A549 (cell line): ENCODE measurements around the gene NTN4. TPM values are rescaled to one million over a fixed set of nuclear protein-coding genes. Genes with fewer than 3 reads are reported as not detected.

Source experiments
- ATAC-seq, 2 experiments: fragments of 200-7000 bp in 1 of 2; fragments of >200 bp in 1 of 2; cut with Nextera tagmentation in 1 of 2; cut with Tn5 transposase in 1 of 2; 3 replicates each; pipeline versions ENCODE4 v1.8.0 to v1.9.1; 2018 to 2020; ENCODE audit warnings: mild to moderate bottlenecking in 1 of 2, moderate library complexity in 1 of 2
- CTCF ChIA-PET: fragments of 300-600 bp; sonication (Branson Sonifier 250); formaldehyde crosslinking; extraction: SDS; loops from one replicate; lab custom pipeline; 2021; ENCODE audit warnings: antibody characterized with exemption, inconsistent platforms; lab: Yijun Ruan, JAX
- POLR2A ChIA-PET: fragments of 350-600 bp; formaldehyde crosslinking; extraction: SDS; loops from one replicate; lab custom pipeline; 2021; ENCODE audit warnings: antibody characterized with exemption, inconsistent platforms; lab: Yijun Ruan, JAX
- DNase-seq, 2 experiments: peaks; one replicate each; pipeline versions ENCODE4 v3.0.0 to v3.0.0-alpha.2; 2011 to 2016; ENCODE audit warnings: low read depth in 1 of 2, low spot score in 1 of 2
- FAIRE-seq: peaks from 2 replicates; lab custom pipeline; 2011; peaks lifted over from hg19 to GRCh38; lab: Jason Lieb, UNC
- H3K27ac ChIP-seq, 2 experiments: fragments of >200 bp; sonication (Bioruptor Twin); formaldehyde crosslinking; 3 replicates each; pipeline ENCODE4 v1.5.1; 2016 to 2017
- H3K4me1 ChIP-seq: fragments of >200 bp; sonication (Bioruptor Twin); formaldehyde crosslinking; 3 replicates; pipeline ENCODE4 v1.6.1; 2016
- H3K4me2 ChIP-seq: fragments of >200 bp; sonication (Bioruptor Twin); formaldehyde crosslinking; 3 replicates; pipeline ENCODE4 v1.6.1; 2016
- H3K4me3 ChIP-seq: fragments of >200 bp; sonication (Bioruptor Twin); formaldehyde crosslinking; 3 replicates; pipeline ENCODE4 v1.5.1; 2016
- H3K9me3 ChIP-seq: fragments of >200 bp; sonication (Bioruptor Twin); formaldehyde crosslinking; 3 replicates; pipeline ENCODE4 v1.6.1; 2016
- EHF ChIP-seq: fragments of 250-450 bp; sonication (Bioruptor Pico); IDR thresholded peaks from 2 replicates; pipeline ENCODE4 v1.5.0; 2020; ENCODE audit warnings: mild to moderate bottlenecking
- EP300 ChIP-seq, 2 experiments: fragments of >200 bp; sonication (Bioruptor Twin); formaldehyde crosslinking; IDR thresholded peaks; 2 replicates in 1 of 2; 3 replicates in 1 of 2; pipeline ENCODE4 v1.6.1; 2016 to 2017
- ESRRA ChIP-seq: fragments of 150-350 bp; IDR thresholded peaks from 2 replicates; pipeline ENCODE4 v1.6.1; 2014; ENCODE audit warnings: mild to moderate bottlenecking, low read length, borderline replicate concordance
- FOSB ChIP-seq: fragments of 250-450 bp; sonication (Bioruptor Pico); IDR thresholded peaks from 2 replicates; pipeline ENCODE4 v1.5.0; 2020; ENCODE audit warnings: mild to moderate bottlenecking, moderate library complexity
- GATA3 ChIP-seq: IDR thresholded peaks from 2 replicates; pipeline ENCODE4 v1.6.1; 2012; ENCODE audit warnings: borderline replicate concordance
- HDAC2 ChIP-seq: fragments of 200-600 bp; sonication (generic); IDR thresholded peaks from 2 replicates; pipeline ENCODE4 v1.6.1; 2016
- HEYL ChIP-seq: fragments of 250-450 bp; sonication (Bioruptor Pico); IDR thresholded peaks from 2 replicates; pipeline ENCODE4 v1.8.0; 2021; ENCODE audit warnings: mild to moderate bottlenecking, moderate library complexity
- HOXA7 ChIP-seq: fragments of 250-450 bp; sonication (Bioruptor Pico); IDR thresholded peaks from 2 replicates; pipeline ENCODE4 v1.5.0; 2020; ENCODE audit warnings: mild to moderate bottlenecking, moderate library complexity
- HOXB5 ChIP-seq: fragments of 250-450 bp; sonication (Bioruptor Pico); IDR thresholded peaks from 2 replicates; pipeline ENCODE4 v1.5.0; 2020; ENCODE audit warnings: mild to moderate bottlenecking, moderate library complexity
- JUNB ChIP-seq: fragments of >200 bp; sonication (Bioruptor Twin); formaldehyde crosslinking; IDR thresholded peaks from 2 replicates; pipeline ENCODE4 v1.6.1; 2016
- MYC ChIP-seq: IDR thresholded peaks from 2 replicates; pipeline ENCODE4 v1.6.1; 2012; ENCODE audit warnings: mild to moderate bottlenecking, inconsistent platforms, low read length, improper control_type of control experiment, borderline replicate concordance
- NR3C1 ChIP-seq: fragments of >200 bp; sonication (Bioruptor Twin); formaldehyde crosslinking; IDR thresholded peaks from 3 replicates; pipeline ENCODE4 v1.6.1; 2017
- POLR2A ChIP-seq: IDR thresholded peaks from 2 replicates; pipeline ENCODE4 v1.6.1; 2012; ENCODE audit warnings: mild to moderate bottlenecking, low read length
- RARB ChIP-seq: fragments of 250-450 bp; sonication (Bioruptor Pico); IDR thresholded peaks from 2 replicates; pipeline ENCODE4 v1.8.0; 2021; ENCODE audit warnings: mild to moderate bottlenecking, moderate library complexity
- RCOR1 ChIP-seq: fragments of 150-350 bp; IDR thresholded peaks from 2 replicates; pipeline ENCODE4 v1.6.1; 2014; ENCODE audit warnings: antibody characterized with exemption, low read length, low read depth
- SMC3 ChIP-seq: fragments of >200 bp; sonication (Bioruptor Twin); formaldehyde crosslinking; IDR thresholded peaks from 3 replicates; pipeline ENCODE4 v1.6.1; 2018; ENCODE audit warnings: inconsistent platforms
- TFCP2L1 ChIP-seq: fragments of 250-450 bp; sonication (Bioruptor Pico); IDR thresholded peaks from 2 replicates; pipeline ENCODE4 v1.5.0; 2021; ENCODE audit warnings: mild to moderate bottlenecking
- TP53 ChIP-seq: fragments of 250-450 bp; sonication (Bioruptor Pico); IDR thresholded peaks from 2 replicates; pipeline ENCODE4 v1.5.0; 2021; ENCODE audit warnings: mild to moderate bottlenecking, moderate library complexity
- ZFP36 ChIP-seq: fragments of 450-650 bp; IDR thresholded peaks from 2 replicates; pipeline ENCODE4 v1.6.1; 2014; ENCODE audit warnings: borderline replicate concordance; ENCODE audit not compliant: partially characterized antibody
- ZSCAN20 ChIP-seq: fragments of 250-450 bp; sonication (Bioruptor Pico); IDR thresholded peaks from 2 replicates; pipeline ENCODE4 v1.8.0; 2022; ENCODE audit warnings: mild to moderate bottlenecking, moderate library complexity
- WGBS: methylation state at CpG from one replicate; pipeline ENCODE4 v1.1.6; 2017; ENCODE audit errors: missing lambda C conversion rate; 5-methylcytosine and 5-hydroxymethylcytosine counted together
- polyA plus RNA-seq, 4 experiments: library from polyadenylated mRNA; depleted of rRNA in 3 of 4; stranded (reverse); fragments of >200 nt; fragmentation: RNase III in 1 of 4; extraction: RNeasy Plus Mini Kit Qiagen cat#74134 plus additional on column Dnase treatment in 1 of 4; gene quantifications; 2 replicates in 3 of 4; 3 replicates in 1 of 4; pipeline ENCODE4 v1.2.3, GENCODE V29; 2011 to 2017
- TF ChIP-seq, protein P1 (sequence below): fragments of 250-450 bp; sonication (Bioruptor Pico); IDR thresholded peaks from 2 replicates; pipeline ENCODE4 v1.5.0; 2020; ENCODE audit warnings: low read depth, mild to moderate bottlenecking, moderate library complexity
- TF ChIP-seq, protein P2 (sequence below): IDR thresholded peaks from 2 replicates; pipeline ENCODE4 v1.6.1; 2012; ENCODE audit warnings: low read depth, borderline replicate concordance
- TF ChIP-seq, protein P3 (sequence below): IDR thresholded peaks from 2 replicates; pipeline ENCODE4 v1.6.1; 2012
- TF ChIP-seq, protein P4 (sequence below): fragments of >200 bp; sonication (Bioruptor Twin); formaldehyde crosslinking; IDR thresholded peaks from 3 replicates; pipeline ENCODE4 v1.5.1; 2016

NTN4 gene
- polyA plus RNA-seq, 2 of the 4 experiments (the other 2 are of a cell fraction) = 37.3 to 132 TPM

DNA sequence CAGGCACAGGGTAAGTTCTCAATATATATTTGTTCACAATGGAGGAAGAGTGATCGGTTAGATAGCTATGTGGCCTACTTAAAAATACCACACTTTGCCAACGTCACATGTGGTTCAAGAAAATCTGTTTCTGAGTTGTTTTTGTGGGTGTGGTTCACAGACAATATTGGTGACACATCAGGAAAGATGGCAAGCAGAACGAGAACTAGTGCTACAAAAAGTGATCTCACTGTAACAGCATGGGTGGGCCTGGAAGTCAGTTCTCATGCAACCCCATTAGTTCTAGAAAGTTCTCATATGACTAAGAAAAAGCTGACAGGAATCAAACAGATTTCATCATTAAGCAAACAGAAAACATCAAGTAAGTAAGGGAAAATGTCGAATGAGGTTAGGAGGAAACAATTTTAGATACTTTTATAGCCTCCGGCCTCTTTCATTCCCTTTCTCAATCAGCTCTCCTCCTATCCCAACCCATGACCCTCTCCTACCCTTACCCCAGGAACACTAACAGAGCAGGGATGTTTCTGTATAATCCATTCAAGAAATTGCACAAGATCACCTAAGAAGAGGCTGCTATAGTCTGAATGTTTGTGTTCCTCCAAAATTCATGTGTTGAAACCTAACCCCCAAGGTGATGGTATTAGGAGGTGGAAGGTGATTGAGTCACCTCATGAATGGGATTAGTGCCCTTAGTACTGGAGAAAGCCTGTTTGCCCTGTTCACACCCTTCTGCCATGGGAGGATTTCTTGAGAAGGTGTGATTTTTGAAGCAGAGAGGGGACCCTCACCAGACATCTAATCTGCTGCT lies 15.5 kb upstream of the NTN4 start (continued):
- peak; percentile 100 for TF ChIP-seq EP300 (IDR thresholded peaks at IDR 0.05)

DNA sequence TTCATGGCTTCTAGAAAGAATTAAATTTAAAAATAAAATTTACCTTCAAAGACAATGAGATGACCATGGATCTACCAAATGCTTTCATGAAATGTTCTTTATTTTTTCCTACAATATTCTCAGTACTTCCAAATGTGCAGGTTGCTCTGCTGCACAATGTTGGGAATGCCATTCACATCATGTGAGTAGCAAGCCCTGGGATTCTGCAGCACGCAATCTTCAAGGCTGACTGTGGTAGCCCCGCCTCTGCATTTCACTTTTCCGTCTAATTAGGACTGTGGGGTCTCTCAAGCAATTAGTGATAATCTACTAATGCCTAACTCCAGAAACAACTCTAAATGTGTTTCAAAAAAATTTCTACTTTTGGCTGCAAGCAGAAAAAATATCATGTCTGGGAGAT lies 13.7 kb upstream of the NTN4 start:
- ATAC-seq (no peak), DNase-seq (peak in 1 of 2 experiments; percentile 75), FAIRE-seq (no peak)
- no peak overlapping the region for H3K4me3 ChIP-seq
- ChIA-PET CTCF (interaction anchor here (0.8 to 1.4 kb wide), 3 partner anchors 13 to 221 kb away, joined by 3 to 4 read pairs (median 4); no protein-coding TSS in a partner anchor), POLR2A (interaction anchor here (1.1 to 2.7 kb wide), 3 partner anchors 11 to 34 kb away, joined by 3 to 40 read pairs (median 12); partner anchors contain the start of gene NTN4)
- H3K9me3 ChIP-seq = peaks cover 9% of the 10 kb centered on the region; the same call in 1 of the 3 replicates
- H3K4me2 ChIP-seq = peak overlapping the region; percentile 69
- H3K27ac ChIP-seq = peak overlapping the region; percentile 81 to 90
- peaks cover 77% of the 10 kb centered on the region for H3K4me1 ChIP-seq
- TF ChIP-seq, protein P1, sequence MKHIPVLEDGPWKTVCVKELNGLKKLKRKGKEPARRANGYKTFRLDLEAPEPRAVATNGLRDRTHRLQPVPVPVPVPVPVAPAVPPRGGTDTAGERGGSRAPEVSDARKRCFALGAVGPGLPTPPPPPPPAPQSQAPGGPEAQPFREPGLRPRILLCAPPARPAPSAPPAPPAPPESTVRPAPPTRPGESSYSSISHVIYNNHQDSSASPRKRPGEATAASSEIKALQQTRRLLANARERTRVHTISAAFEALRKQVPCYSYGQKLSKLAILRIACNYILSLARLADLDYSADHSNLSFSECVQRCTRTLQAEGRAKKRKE = peak; percentile 74; the same call in 1 of the 2 replicates
- TF ChIP-seq EHF (peak; percentile 74; the same call in 1 of the 2 replicates), ZSCAN20 (CRISPR knock-in tag) (peak; percentile 6; the same call in 1 of the 2 replicates), TFCP2L1 (CRISPR knock-in tag) (no peak), FOSB (CRISPR knock-in tag) (peak; percentile 74; the same call in 1 of the 2 replicates), HOXB5 (CRISPR knock-in tag) (peak; percentile 61; the same call in 1 of the 2 replicates)
- TF ChIP-seq, protein P2, sequence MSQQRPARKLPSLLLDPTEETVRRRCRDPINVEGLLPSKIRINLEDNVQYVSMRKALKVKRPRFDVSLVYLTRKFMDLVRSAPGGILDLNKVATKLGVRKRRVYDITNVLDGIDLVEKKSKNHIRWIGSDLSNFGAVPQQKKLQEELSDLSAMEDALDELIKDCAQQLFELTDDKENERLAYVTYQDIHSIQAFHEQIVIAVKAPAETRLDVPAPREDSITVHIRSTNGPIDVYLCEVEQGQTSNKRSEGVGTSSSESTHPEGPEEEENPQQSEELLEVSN = no peak
- WGBS = 33% methylated on average over 3 of the region's 3 CpGs

DNA sequence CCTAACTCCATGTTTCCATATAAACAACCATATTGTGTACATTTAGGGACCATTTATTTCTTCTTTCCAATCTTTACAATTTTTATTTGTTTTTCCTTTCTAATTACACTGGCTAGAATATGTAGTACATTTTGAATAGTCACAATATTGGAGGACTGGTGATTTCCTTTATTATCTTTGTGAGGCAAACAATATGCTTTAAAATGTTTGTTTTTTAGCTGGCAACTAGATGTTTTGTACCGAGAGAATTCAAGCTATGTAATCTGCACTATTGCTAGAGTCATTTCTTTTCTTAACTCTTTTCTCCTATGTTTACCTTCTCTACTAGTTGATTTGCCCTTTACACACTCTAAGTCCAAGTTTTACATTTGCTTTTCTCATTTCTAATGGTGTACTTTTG lies 13.3 kb upstream of the NTN4 start:
- 7% methylated on average over 1 of the region's 1 CpG for WGBS
- FAIRE-seq (peak; percentile 82), ATAC-seq (no peak), DNase-seq (no peak)
- CTCF ChIA-PET = interaction anchor here (0.9 to 1.0 kb wide), 2 partner anchors 11 to 221 kb away, joined by 3 read pairs; no protein-coding TSS in a partner anchor
- peak overlapping the region; percentile 69 for H3K4me2 ChIP-seq
- POLR2A ChIA-PET = no interaction called here
- H3K9me3 ChIP-seq = peaks cover 4% of the 10 kb centered on the region; the same call in 1 of the 3 replicates
- no peak overlapping the region for H3K4me3 ChIP-seq
- H3K4me1 ChIP-seq = peaks cover 81% of the 10 kb centered on the region
- TF ChIP-seq, protein P2 = no peak
- no peak for TF ChIP-seq HEYL (CRISPR knock-in tag)
- 0 out of 2 replicates have a peak, but pooled peaks have one; percentile 55 for TF ChIP-seq RARB (CRISPR knock-in tag)
- TF ChIP-seq HDAC2 = no peak
- peak; percentile 27; the same call in 1 of the 2 replicates for TF ChIP-seq ZSCAN20 (CRISPR knock-in tag)
- TF ChIP-seq FOSB (CRISPR knock-in tag) = peak; percentile 78; the same call in 1 of the 2 replicates
- no peak for TF ChIP-seq GATA3
- TF ChIP-seq EHF = 0 out of 2 replicates have a peak, but pooled peaks have one; percentile 55
- TF ChIP-seq HOXA7 (CRISPR knock-in tag) = 0 out of 2 replicates have a peak, but pooled peaks have one; percentile 52
- H3K27ac ChIP-seq = peak overlapping the region; percentile 81 to 90

DNA sequence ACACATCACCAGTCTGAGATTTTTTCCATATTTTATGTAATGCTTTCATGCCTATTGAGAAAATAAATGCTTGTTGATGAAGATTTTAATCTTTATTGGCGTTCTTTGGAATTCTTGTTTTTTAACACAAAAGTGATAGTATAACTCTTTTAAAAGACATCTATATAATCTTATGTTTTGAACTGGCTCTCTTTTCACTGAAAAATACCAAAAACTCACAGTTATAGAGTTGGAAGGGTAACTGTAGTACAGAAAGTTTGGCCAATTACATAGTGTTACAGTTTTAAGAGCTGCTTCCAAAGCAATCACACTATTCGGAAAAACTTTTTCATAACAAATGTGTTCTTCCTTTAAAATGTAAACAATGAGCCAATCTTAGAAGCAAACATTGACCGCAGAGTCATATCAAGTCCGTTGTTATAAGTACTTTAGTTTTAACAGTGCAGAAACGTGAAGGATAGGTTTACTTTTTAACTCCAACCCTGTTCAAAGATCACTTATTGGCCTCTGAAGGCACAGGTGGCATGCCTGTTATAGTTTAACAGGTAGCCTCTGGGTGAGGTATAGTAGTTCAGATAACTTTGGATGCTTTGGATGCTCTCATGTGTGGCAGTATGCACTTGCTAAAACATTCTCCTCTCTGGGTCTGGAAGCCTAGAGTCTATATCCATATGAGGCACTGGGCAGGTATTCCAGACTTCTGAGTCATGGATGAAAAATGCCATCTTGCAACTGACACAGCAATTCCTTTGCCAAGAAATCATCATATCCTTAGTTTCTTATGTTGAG lies 12.1 kb upstream of the NTN4 start:
- peaks cover 75% of the 10 kb centered on the region for H3K4me1 ChIP-seq
- DNase-seq (peak; percentile 67 to 98), FAIRE-seq (peak; percentile 99), ATAC-seq (peak; percentile 61 to 78)
- ChIA-PET POLR2A (interaction anchor here (1.0 kb wide), 1 partner anchor 13 kb away, joined by 3 read pairs; the partner anchor contains the start of gene NTN4), CTCF (interaction anchor here (1.0 to 1.7 kb wide), 2 partner anchors 10 to 12 kb away, joined by 3 to 4 read pairs; no protein-coding TSS in a partner anchor)
- no peaks in the 10 kb centered on the region for H3K9me3 ChIP-seq
- H3K4me2 ChIP-seq = peak overlapping the region; percentile 69
- H3K4me3 ChIP-seq = peak overlapping the region; percentile 1; the same call in 1 of the 3 replicates
- WGBS = 6% methylated on average over 5 of the region's 5 CpGs
- H3K27ac ChIP-seq = peak overlapping the region; percentile 81 to 84
- TF ChIP-seq, protein P3, sequence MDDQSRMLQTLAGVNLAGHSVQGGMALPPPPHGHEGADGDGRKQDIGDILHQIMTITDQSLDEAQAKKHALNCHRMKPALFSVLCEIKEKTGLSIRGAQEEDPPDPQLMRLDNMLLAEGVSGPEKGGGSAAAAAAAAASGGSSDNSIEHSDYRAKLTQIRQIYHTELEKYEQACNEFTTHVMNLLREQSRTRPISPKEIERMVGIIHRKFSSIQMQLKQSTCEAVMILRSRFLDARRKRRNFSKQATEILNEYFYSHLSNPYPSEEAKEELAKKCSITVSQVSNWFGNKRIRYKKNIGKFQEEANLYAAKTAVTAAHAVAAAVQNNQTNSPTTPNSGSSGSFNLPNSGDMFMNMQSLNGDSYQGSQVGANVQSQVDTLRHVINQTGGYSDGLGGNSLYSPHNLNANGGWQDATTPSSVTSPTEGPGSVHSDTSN = peak; percentile 46; the same call in 1 of the 2 replicates
- TF ChIP-seq JUNB = peak; percentile 93
- TF ChIP-seq ESRRA = no peak
- TF ChIP-seq ZFP36 = no peak
- TF ChIP-seq RCOR1 = no peak
- TF ChIP-seq, protein P4, sequence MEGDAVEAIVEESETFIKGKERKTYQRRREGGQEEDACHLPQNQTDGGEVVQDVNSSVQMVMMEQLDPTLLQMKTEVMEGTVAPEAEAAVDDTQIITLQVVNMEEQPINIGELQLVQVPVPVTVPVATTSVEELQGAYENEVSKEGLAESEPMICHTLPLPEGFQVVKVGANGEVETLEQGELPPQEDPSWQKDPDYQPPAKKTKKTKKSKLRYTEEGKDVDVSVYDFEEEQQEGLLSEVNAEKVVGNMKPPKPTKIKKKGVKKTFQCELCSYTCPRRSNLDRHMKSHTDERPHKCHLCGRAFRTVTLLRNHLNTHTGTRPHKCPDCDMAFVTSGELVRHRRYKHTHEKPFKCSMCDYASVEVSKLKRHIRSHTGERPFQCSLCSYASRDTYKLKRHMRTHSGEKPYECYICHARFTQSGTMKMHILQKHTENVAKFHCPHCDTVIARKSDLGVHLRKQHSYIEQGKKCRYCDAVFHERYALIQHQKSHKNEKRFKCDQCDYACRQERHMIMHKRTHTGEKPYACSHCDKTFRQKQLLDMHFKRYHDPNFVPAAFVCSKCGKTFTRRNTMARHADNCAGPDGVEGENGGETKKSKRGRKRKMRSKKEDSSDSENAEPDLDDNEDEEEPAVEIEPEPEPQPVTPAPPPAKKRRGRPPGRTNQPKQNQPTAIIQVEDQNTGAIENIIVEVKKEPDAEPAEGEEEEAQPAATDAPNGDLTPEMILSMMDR = no peak
- TF ChIP-seq NR3C1 = no peak
- no peak for TF ChIP-seq TP53 (CRISPR knock-in tag)
- peak; percentile 25; the same call in 1 of the 3 replicates for TF ChIP-seq SMC3
- no peak for TF ChIP-seq POLR2A
- TF ChIP-seq MYC = no peak
